GM18526 (cell line): ENCODE data around the gene RFPL3.

Experiments used
- POLR2A ChIP-seq: IDR thresholded peaks from 3 replicates; pipeline ENCODE4 v1.6.1; 2011; ENCODE audit not compliant: insufficient read length; ENCODE audit errors: extremely low read depth

Gene RFPL3

GRCh38 chr22:32327066-32327465, 30.6 kb upstream of the RFPL3 start:
- TF ChIP-seq POLR2A, result no peak

- no peak for TF ChIP-seq POLR2A
These were observed 30.0 kb upstream of the RFPL3 start for GRCh38 chr22:32327596-32328171.

GRCh38 chr22:32328306-32329201, 29.1 kb upstream of the RFPL3 start:
- TF ChIP-seq POLR2A, result no peak

GRCh38 chr22:32329202-32329645, 28.4 kb upstream of the RFPL3 start:
- no peak for TF ChIP-seq POLR2A

GRCh38 chr22:32331236-32331917, 26.3 kb upstream of the RFPL3 start:
- TF ChIP-seq POLR2A, result no peak

GRCh38 chr22:32331918-32332725, 25.5 kb upstream of the RFPL3 start:
- no peak for TF ChIP-seq POLR2A

GRCh38 chr22:32333141-32333768, 24.4 kb upstream of the RFPL3 start:
- no peak for TF ChIP-seq POLR2A

- TF ChIP-seq POLR2A, result no peak
These were observed 23.7 kb upstream of the RFPL3 start for GRCh38 chr22:32333769-32334659.

- TF ChIP-seq POLR2A, result no peak
These were observed 22.9 kb upstream of the RFPL3 start for GRCh38 chr22:32334660-32335365.

GRCh38 chr22:32335471-32335870, 22.2 kb upstream of the RFPL3 start:
- TF ChIP-seq POLR2A, result no peak

GRCh38 chr22:32336121-32336603, 21.5 kb upstream of the RFPL3 start:
- TF ChIP-seq POLR2A, result no peak

- no peak for TF ChIP-seq POLR2A
These were observed 20.8 kb upstream of the RFPL3 start for GRCh38 chr22:32336771-32337424.
